Fibroblast of lung (primary cell): ENCODE results near the gene CCDC142. TPM values are rescaled to one million over a fixed set of nuclear protein-coding genes. Genes with fewer than 3 reads are reported as not detected.
A peak's percentile ranks its signal among the peaks of the same experiment; 100 is the strongest.

Experiments used
- DNase-seq, 2 donors: peaks; one replicate each; pipeline versions ENCODE4 v3.0.0 to v3.0.0-alpha.2; 2010; ENCODE audit warnings: low read depth in 2 of 2
- H2AFZ ChIP-seq: 2 replicates; pipeline ENCODE4 v1.5.1; 2012; ENCODE audit warnings: low read length, control low read depth, inconsistent platforms
- H3K27ac ChIP-seq: 2 replicates; pipeline ENCODE4 v1.5.1; 2011; ENCODE audit warnings: low read length, control low read depth; ENCODE audit not compliant: insufficient read depth
- H3K27me3 ChIP-seq: 2 replicates; pipeline ENCODE4 v1.5.1; 2011; ENCODE audit warnings: mild to moderate bottlenecking, low read length; ENCODE audit not compliant: control insufficient read depth, insufficient read depth
- H3K36me3 ChIP-seq: 2 replicates; pipeline ENCODE4 v1.5.1; 2011; ENCODE audit warnings: low read length; ENCODE audit not compliant: control insufficient read depth, insufficient read depth
- H3K4me1 ChIP-seq: 2 replicates; pipeline ENCODE4 v1.5.1; 2011; ENCODE audit warnings: low read length; ENCODE audit not compliant: control insufficient read depth, insufficient read depth; ENCODE audit errors: extremely low read depth
- H3K4me2 ChIP-seq: 2 replicates; pipeline ENCODE4 v1.5.1; 2011; ENCODE audit warnings: low read length, control low read depth; ENCODE audit not compliant: insufficient read depth; ENCODE audit errors: extremely low read depth
- H3K4me3 ChIP-seq, 4 experiments: fragments of 200-600 bp in 1 of 4; sonication (generic) in 1 of 4; replicated peaks in 1 of 4; 2 replicates each; pipeline ENCODE4 v1.5.1; 2011 to 2016; ENCODE audit warnings: low read length in 4 of 4, low read depth in 3 of 4, mild to moderate bottlenecking in 3 of 4, control low read depth in 2 of 4, inconsistent platforms in 1 of 4, mixed read lengths in 1 of 4; ENCODE audit not compliant: insufficient read depth in 1 of 4; ENCODE audit errors: control extremely low read depth in 1 of 4
- H3K79me2 ChIP-seq: 2 replicates; pipeline ENCODE4 v1.5.1; 2012; ENCODE audit warnings: mild to moderate bottlenecking, low read length, inconsistent platforms; ENCODE audit not compliant: control insufficient read depth, insufficient read depth
- H3K9ac ChIP-seq: 2 replicates; pipeline ENCODE4 v1.5.1; 2011; ENCODE audit warnings: mild to moderate bottlenecking, low read length, control low read depth; ENCODE audit not compliant: insufficient read depth
- H3K9me3 ChIP-seq: 2 replicates; pipeline ENCODE4 v1.5.1; 2012; ENCODE audit warnings: low read depth, low read length; ENCODE audit not compliant: control insufficient read depth, insufficient read depth
- H4K20me1 ChIP-seq: 2 replicates; pipeline ENCODE4 v1.5.1; 2011; ENCODE audit warnings: low read length; ENCODE audit not compliant: control insufficient read depth, insufficient read depth; ENCODE audit errors: extremely low read depth
- EZH2 ChIP-seq: IDR thresholded peaks from 2 replicates; pipeline ENCODE4 v1.5.1; 2012; ENCODE audit warnings: low read length, control low read depth, mild to moderate bottlenecking; ENCODE audit errors: missing control alignments
- polyA plus RNA-seq, 2 donors: library from polyadenylated mRNA; depleted of rRNA in 1 of 2; stranded (reverse) in 1 of 2; unstranded in 1 of 2; fragments of >200 nt; gene quantifications; 2 replicates each; pipeline ENCODE4 v1.2.1, GENCODE V29; 2011 to 2012; ENCODE audit warnings: missing spikeins in 1 of 2
- total RNA-seq: library from RNA; depleted of rRNA; stranded (reverse); fragments of >200 nt; gene quantifications from 2 replicates; pipeline ENCODE4 v1.2.1, GENCODE V29; 2014
- TF ChIP-seq, protein P1 (sequence below), 2 donors: IDR thresholded peaks in 1 of 2; conservative IDR thresholded peaks in 1 of 2; 1 replicate in 1 of 2; 2 replicates in 1 of 2; pipeline ENCODE4 v1.5.1; 2011 to 2012; ENCODE audit warnings: low read length in 2 of 2, control low read depth in 1 of 2, inconsistent platforms in 1 of 2, low read depth in 1 of 2, mild to moderate bottlenecking in 1 of 2

Gene CCDC142
- total and polyA plus RNA-seq, 2 donors (not counting 1 experiment from before 2014, with no cell fraction given) = 3.8 to 21.3 TPM

DNA sequence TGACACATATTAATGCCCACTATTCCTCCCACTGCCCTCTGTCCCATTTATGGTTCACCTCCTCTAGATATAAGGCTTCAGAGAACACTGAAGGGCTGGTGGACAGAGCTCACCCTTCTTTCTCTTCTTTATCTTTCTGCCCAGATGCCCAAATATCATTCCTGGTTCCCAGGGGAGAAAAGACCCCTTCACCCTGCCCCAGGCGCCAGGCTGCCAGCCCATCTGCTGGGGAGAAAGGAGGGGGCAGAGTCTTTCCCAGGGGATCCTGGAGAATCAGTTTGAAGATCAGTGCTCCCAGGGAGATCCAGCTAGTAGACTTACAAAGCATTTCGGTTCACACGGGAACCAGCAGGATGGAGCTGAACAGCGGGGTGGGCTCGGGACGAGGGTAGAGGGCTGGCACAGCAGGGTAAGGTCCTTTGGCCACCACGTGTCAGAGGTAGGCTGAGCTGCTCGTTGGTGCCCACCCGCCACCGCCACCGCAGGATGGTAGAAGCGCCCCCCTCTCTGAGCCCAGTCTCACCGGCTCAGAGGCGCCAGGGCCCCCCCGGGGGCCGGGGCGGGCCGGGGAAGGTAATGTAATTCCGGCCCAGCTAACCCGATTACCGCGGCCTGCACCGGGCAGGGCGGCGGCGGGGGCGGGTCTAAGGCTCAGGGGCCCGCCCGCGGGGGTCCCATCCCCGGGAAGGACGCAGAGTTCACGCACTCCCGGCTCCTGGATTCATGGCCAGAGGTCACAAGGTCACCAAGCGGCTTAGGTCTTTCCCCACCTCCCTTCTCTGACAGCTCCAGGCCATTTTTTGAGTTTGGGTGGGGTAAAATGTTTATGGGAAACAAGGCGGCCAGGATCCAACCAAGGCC lies 30.2 kb upstream of the CCDC142 start:
- no peaks in the 10 kb centered on the region for H3K79me2 ChIP-seq

DNA sequence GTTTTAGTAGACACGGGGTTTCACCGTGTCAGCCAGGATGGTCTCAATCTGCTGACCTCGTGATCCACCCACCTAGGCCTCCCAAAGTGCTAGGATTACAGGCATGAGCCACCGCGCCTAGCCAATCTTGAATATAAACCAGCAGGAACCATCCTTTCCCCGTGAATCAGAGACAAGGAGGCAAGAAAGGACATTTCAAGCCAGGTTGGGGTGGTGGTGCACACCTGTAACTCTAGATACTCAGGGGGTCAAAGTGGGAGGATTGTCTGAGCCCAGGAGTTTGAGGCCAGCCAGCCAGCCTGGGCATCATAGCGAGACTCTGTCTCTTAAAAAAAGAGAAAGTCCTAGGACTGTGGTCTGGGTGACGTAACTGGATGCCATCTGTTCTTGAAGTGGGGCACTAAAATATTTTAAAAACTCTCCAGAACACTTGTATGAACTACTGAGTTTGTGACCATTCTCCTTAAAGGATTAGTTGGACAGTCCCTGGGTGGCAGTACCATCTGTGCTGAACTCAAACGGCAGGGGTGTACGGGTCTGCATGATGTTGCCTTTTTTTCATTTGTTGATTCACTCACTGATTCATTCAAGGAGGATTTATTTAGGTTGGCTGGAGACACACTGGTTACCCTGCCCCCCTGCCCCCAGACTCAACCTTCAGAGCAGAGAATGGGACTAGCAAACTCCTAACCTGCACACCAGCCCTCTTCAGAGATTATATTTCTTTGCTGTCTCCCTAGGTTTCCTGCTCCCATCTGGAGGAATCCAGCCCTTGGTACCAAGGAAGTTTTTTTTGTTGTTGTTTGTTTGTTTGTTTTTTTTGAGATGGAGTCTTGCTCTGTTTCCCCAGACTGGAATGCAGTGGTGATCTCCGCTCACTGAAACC lies 28.5 kb upstream of the CCDC142 start:
- peak in 1 of 2 donors; percentile 19 for DNase-seq
- H3K79me2 ChIP-seq = peaks cover 8% of the 10 kb centered on the region
- peaks cover 2% of the 10 kb centered on the region for H3K36me3 ChIP-seq
- no peak overlapping the region for H2AFZ ChIP-seq
- peak overlapping the region; percentile 27 for H3K4me2 ChIP-seq
- H3K9me3 ChIP-seq = no peaks in the 10 kb centered on the region
- TF ChIP-seq EZH2 = no peak
- TF ChIP-seq, protein P1, sequence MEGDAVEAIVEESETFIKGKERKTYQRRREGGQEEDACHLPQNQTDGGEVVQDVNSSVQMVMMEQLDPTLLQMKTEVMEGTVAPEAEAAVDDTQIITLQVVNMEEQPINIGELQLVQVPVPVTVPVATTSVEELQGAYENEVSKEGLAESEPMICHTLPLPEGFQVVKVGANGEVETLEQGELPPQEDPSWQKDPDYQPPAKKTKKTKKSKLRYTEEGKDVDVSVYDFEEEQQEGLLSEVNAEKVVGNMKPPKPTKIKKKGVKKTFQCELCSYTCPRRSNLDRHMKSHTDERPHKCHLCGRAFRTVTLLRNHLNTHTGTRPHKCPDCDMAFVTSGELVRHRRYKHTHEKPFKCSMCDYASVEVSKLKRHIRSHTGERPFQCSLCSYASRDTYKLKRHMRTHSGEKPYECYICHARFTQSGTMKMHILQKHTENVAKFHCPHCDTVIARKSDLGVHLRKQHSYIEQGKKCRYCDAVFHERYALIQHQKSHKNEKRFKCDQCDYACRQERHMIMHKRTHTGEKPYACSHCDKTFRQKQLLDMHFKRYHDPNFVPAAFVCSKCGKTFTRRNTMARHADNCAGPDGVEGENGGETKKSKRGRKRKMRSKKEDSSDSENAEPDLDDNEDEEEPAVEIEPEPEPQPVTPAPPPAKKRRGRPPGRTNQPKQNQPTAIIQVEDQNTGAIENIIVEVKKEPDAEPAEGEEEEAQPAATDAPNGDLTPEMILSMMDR (conservative IDR thresholded peaks at IDR 0.05 in 1 of 2, IDR thresholded peaks at IDR 0.05 in 1 of 2; ENCODE audit: low read depth in 1 of 2, low read length in 2 of 2) = no peak
- H3K4me1 ChIP-seq = peaks cover 4% of the 10 kb centered on the region
- H3K4me3 ChIP-seq = no peak overlapping the region
- H4K20me1 ChIP-seq = no peaks in the 10 kb centered on the region
- no peak overlapping the region for H3K9ac ChIP-seq
- H3K27me3 ChIP-seq = peaks cover 53% of the 10 kb centered on the region
- H3K27ac ChIP-seq = no peak overlapping the region

More for the DNA sequence above, 30.2 kb upstream of the CCDC142 start:
- Histone ChIP-seq H4K20me1 (no peaks in the 10 kb centered on the region), H3K36me3 (no peaks in the 10 kb centered on the region), H3K4me1 (no peaks in the 10 kb centered on the region), H3K4me2 (no peak overlapping the region), H3K9me3 (no peaks in the 10 kb centered on the region), H3K9ac (no peak overlapping the region), H2AFZ (no peak overlapping the region), H3K27me3 (peaks cover 68% of the 10 kb centered on the region), H3K4me3 (no peak overlapping the region), H3K27ac (no peak overlapping the region)
- no peak for DNase-seq
- no peak for TF ChIP-seq EZH2
- TF ChIP-seq, protein P1 (conservative IDR thresholded peaks at IDR 0.05 in 1 of 2, IDR thresholded peaks at IDR 0.05 in 1 of 2; ENCODE audit: low read depth in 1 of 2, low read length in 2 of 2) = no peak

DNA sequence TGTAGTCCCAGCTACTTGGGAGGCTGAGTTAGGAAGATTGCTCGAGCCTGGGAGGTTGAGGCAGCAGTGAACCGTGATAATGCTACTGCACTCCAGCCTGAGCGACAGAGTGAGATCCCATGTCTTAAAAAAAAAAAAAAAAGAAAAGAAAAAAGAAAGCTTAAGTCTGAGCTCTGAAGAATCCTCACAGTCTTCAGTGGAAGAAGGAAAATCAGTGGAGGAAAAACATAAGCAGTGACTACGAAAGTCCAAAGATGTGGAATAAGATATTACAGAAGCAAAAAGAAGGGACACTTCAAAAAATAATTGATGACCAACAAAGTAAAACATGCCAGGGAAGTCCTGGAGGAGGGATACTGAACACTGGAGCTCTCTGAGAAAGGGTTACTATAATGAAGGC lies 27.5 kb upstream of the CCDC142 start:
- Histone ChIP-seq H3K27ac (no peak overlapping the region), H2AFZ (no peak overlapping the region), H3K27me3 (peaks cover 43% of the 10 kb centered on the region), H3K4me3 (no peak overlapping the region), H3K4me2 (no peak overlapping the region), H4K20me1 (no peaks in the 10 kb centered on the region), H3K36me3 (peaks cover 2% of the 10 kb centered on the region), H3K4me1 (peaks cover 8% of the 10 kb centered on the region), H3K9me3 (no peaks in the 10 kb centered on the region), H3K9ac (no peak overlapping the region), H3K79me2 (peaks cover 15% of the 10 kb centered on the region)
- no peak for DNase-seq
- TF ChIP-seq, protein P1 (conservative IDR thresholded peaks at IDR 0.05 in 1 of 2, IDR thresholded peaks at IDR 0.05 in 1 of 2; ENCODE audit: low read depth in 1 of 2, low read length in 2 of 2) = no peak
- TF ChIP-seq EZH2 = no peak
